ENCODE data around the gene COQ10A. TPM values are rescaled to one million over a fixed set of nuclear protein-coding genes. Genes with fewer than 3 reads are reported as not detected.

COQ10A gene
- total and polyA plus RNA-seq, 10 of the 15 experiments (the other 5 are each of a cell fraction or from before 2014, with no cell fraction given), result 3.3 to 19.5 (median 6.9) TPM

- in situ Hi-C loops (cut with MboI), result no loop called here
- BruUV-seq (replicated peaks), result no TSS peak
- Histone ChIP-seq H3K9ac (ENCODE audit: control insufficient read depth, insufficient read depth, low read length) (no peak overlapping the region), H3K27me3 (replicated peaks in 1 of 2; ENCODE audit: control insufficient read depth in 2 of 2, insufficient read depth in 2 of 2, low read length in 1 of 2) (no peaks in the 10 kb centered on the region), H3K4me2 (ENCODE audit: control insufficient read depth, insufficient read depth) (no peak overlapping the region), H3K4me3 (no peak overlapping the region), H3K4me1 (ENCODE audit: control insufficient read depth, insufficient read depth, low read length) (no peaks in the 10 kb centered on the region), H4K20me1 (ENCODE audit: control insufficient read depth, insufficient read depth) (no peaks in the 10 kb centered on the region), H2AFZ (ENCODE audit: control insufficient read depth, low read depth, low read length) (no peak overlapping the region), H3K9me3 (replicated peaks; ENCODE audit: control insufficient read depth, insufficient read depth, low read length) (no peaks in the 10 kb centered on the region), H3K27ac (ENCODE audit: control insufficient read depth, insufficient read depth) (no peak overlapping the region), H3K36me3 (ENCODE audit: control insufficient read depth in 2 of 2, insufficient read depth in 2 of 2, low read length in 1 of 2) (peaks cover 16 to 22% of the 10 kb centered on the region in 2 experiments), H3K79me2 (ENCODE audit: control insufficient read depth, insufficient read depth, low read length) (no peaks in the 10 kb centered on the region)
- DNase-seq (ENCODE audit: low read depth, low spot score) (no peak), ATAC-seq (no peak), FAIRE-seq (no peak)
- TF ChIP-seq ATF3 (IDR thresholded peaks at IDR 0.05; ENCODE audit: borderline replicate concordance, extremely low read depth, low read depth, low read length) (no peak), SP1 (IDR thresholded peaks at IDR 0.05; ENCODE audit: low read depth, low read length) (no peak)
- POLR2A ChIA-PET, result interaction anchor here (1.1 kb wide), 1 partner anchor 34 kb away, joined by 6 read pairs; no protein-coding TSS in a partner anchor
- CTCF ChIA-PET, result interaction anchor here (1.1 to 1.4 kb wide), 2 partner anchors 18 to 185 kb away, joined by 3 to 6 read pairs; no protein-coding TSS in a partner anchor
- RAD21 ChIA-PET (ENCODE audit: unreplicated experiment), result no interaction called here
- intact Hi-C loops (cut with micrococcal nuclease; ENCODE audit: unreplicated experiment), result no loop called here
- SMC1A ChIA-PET (ENCODE audit: uncharacterized antibody, unreplicated experiment), result interaction anchor here (0.6 kb wide), 1 partner anchor 78 kb away, joined by 3 read pairs; no protein-coding TSS in a partner anchor
- WGBS (ENCODE audit: insufficient coverage, insufficient replicate concordance, low lambda C conversion rate, missing lambda C conversion rate), result 95% methylated on average over 3 of the region's 3 CpGs
Measured at GRCh38 chr12:56278905-56279304, 12.2 kb downstream of the COQ10A start.

DNA sequence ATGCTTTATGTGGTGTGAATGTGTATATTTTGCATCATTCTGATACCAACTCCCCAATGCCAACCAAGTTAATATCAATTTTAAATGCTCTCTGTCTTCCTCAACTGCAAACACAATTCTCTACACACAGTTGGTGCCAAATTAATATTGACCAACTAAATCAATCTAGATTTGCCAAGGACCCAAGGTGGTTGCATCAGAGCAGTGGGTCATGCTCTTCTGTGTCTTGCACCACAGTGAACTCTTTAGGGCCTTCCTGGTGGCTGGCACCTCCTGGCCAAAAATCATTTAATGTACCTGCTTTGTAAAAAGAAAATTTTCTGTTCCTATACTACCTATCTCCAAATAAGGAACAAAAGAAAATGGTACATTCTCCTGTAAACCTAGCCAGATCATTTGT is 14.1 kb downstream of the COQ10A start:
- FAIRE-seq (no peak), DNase-seq (ENCODE audit: low read depth, low spot score) (no peak), ATAC-seq (no peak)
- ChIA-PET POLR2A (no interaction called here), CTCF (no interaction called here), RAD21 (ENCODE audit: unreplicated experiment) (no interaction called here), SMC1A (ENCODE audit: uncharacterized antibody, unreplicated experiment) (no interaction called here)
- Histone ChIP-seq H3K79me2 (ENCODE audit: control insufficient read depth, insufficient read depth, low read length) (no peaks in the 10 kb centered on the region), H4K20me1 (ENCODE audit: control insufficient read depth, insufficient read depth) (no peaks in the 10 kb centered on the region), H3K9ac (ENCODE audit: control insufficient read depth, insufficient read depth, low read length) (no peak overlapping the region), H3K4me1 (ENCODE audit: control insufficient read depth, insufficient read depth, low read length) (no peaks in the 10 kb centered on the region), H2AFZ (ENCODE audit: control insufficient read depth, low read depth, low read length) (no peak overlapping the region), H3K27ac (ENCODE audit: control insufficient read depth, insufficient read depth) (no peak overlapping the region), H3K36me3 (ENCODE audit: control insufficient read depth in 2 of 2, insufficient read depth in 2 of 2, low read length in 1 of 2) (peaks cover 6 to 23% of the 10 kb centered on the region in 2 experiments), H3K27me3 (replicated peaks in 1 of 2; ENCODE audit: control insufficient read depth in 2 of 2, insufficient read depth in 2 of 2, low read length in 1 of 2) (no peaks in the 10 kb centered on the region), H3K4me3 (no peak overlapping the region), H3K9me3 (replicated peaks; ENCODE audit: control insufficient read depth, insufficient read depth, low read length) (no peaks in the 10 kb centered on the region), H3K4me2 (ENCODE audit: control insufficient read depth, insufficient read depth) (no peak overlapping the region)
- no TSS peak for BruUV-seq (replicated peaks)
- in situ Hi-C loops (cut with MboI) (no loop called here), intact Hi-C loops (cut with micrococcal nuclease; ENCODE audit: unreplicated experiment) (no loop called here)
- TF ChIP-seq ZNF207 (IDR thresholded peaks at IDR 0.05; ENCODE audit: borderline replicate concordance) (no peak), MXI1 (IDR thresholded peaks at IDR 0.05; ENCODE audit: low read depth, low read length) (no peak), POU2F2 (IDR thresholded peaks at IDR 0.05; ENCODE audit: borderline replicate concordance, low read depth, low read length) (no peak), ZNF592 (IDR thresholded peaks at IDR 0.05) (no peak), NBN (IDR thresholded peaks at IDR 0.05) (no peak), ZBTB11 (CRISPR knock-in tag; IDR thresholded peaks at IDR 0.05) (no peak), FOXK2 (IDR thresholded peaks at IDR 0.05) (no peak)
